AG04449 (cell line): Measurements from ENCODE around the gene C2orf81.

ENCODE experiments used
- CTCF ChIA-PET: fragments of 350-600 bp; formaldehyde crosslinking; extraction: SDS; loops from one replicate; lab custom pipeline; 2021; ENCODE audit warnings: antibody characterized with exemption; lab: Yijun Ruan, JAX
- POLR2A ChIA-PET: fragments of 400-600, 350-600 bp; formaldehyde crosslinking; extraction: SDS; loops from one replicate; lab custom pipeline; 2020; ENCODE audit warnings: antibody characterized with exemption, inconsistent platforms; lab: Yijun Ruan, JAX
- DNase-seq: peaks from one replicate; pipeline ENCODE4 v3.0.0-alpha.2; 2010; ENCODE audit warnings: low read depth, low spot score
- H3K4me3 ChIP-seq: 2 replicates; pipeline ENCODE4 v1.5.1; 2011; ENCODE audit warnings: low read depth, mild to moderate bottlenecking, control low read depth, low read length
- TF ChIP-seq, protein P1 (sequence below): IDR thresholded peaks from one replicate; pipeline ENCODE4 v1.5.1; 2011; ENCODE audit warnings: mild to moderate bottlenecking, moderate library complexity, low read length, control low read depth, inconsistent platforms; ENCODE audit not compliant: insufficient read depth; ENCODE audit errors: missing control alignments

Gene C2orf81

DNA sequence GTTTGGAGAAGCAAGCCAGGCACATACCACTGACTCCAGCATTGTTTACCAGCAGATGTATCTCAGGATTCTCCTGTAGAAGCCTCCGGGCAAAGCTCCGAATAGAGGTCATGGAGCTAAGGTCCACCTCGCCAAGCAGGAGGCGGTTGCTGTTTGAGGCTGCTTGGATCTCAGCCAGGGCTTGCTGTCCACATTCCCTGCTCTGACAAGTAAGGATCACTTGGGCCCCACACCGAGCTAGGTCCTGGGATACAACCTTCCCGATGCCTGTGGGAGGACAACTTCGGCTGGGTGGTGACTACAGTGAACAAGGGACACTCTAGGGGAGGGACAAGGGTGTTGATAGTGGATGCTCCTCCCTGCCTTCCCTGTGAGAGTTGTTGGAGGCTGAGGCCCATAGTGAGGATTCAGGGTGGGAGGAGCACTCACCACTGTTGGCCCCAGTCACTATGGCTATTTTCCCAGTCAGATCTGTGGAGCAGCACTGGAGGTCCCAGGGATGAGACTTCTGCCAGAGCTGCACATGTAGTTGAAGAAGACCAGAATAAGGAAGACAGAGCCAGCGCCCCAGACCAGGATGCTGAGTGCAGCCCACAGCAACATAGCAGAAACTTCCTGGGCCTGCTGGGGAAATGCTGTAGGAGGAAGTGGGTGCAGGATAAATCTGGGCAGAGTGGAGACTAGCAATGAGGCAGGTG, 8.3 kb downstream of the C2orf81 start:
- no peak overlapping the region for H3K4me3 ChIP-seq
- TF ChIP-seq, protein P1, sequence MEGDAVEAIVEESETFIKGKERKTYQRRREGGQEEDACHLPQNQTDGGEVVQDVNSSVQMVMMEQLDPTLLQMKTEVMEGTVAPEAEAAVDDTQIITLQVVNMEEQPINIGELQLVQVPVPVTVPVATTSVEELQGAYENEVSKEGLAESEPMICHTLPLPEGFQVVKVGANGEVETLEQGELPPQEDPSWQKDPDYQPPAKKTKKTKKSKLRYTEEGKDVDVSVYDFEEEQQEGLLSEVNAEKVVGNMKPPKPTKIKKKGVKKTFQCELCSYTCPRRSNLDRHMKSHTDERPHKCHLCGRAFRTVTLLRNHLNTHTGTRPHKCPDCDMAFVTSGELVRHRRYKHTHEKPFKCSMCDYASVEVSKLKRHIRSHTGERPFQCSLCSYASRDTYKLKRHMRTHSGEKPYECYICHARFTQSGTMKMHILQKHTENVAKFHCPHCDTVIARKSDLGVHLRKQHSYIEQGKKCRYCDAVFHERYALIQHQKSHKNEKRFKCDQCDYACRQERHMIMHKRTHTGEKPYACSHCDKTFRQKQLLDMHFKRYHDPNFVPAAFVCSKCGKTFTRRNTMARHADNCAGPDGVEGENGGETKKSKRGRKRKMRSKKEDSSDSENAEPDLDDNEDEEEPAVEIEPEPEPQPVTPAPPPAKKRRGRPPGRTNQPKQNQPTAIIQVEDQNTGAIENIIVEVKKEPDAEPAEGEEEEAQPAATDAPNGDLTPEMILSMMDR: no peak
- ChIA-PET CTCF (interaction anchor here (0.8 to 2.4 kb wide), 4 partner anchors 8 to 22 kb away, joined by 3 to 12 read pairs (median 6); partner anchors contain the start of genes C2orf81 and WDR54), POLR2A (no interaction called here)
- DNase-seq: no peak

DNA sequence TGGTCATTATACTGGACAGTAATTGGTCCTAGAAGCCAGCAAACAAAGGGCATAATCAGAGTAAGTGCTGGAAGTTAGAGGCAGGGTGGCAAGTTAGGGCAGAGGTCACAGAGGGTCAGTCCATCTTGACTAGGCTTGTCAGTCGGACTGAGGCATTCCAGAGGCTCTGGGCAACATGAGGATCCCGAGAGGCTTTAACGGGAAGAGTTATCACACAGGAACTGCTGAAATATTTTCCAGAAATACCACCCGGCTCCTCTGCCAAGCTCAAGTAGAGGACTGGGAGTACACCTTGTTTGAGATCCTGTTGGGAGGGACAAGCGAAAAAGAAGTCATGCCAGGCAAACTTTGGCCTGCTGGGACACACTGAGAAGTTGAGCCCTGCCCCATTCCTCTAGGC, 13.7 kb downstream of the C2orf81 start:
- DNase-seq: no peak
- TF ChIP-seq, protein P1: no peak
- ChIA-PET CTCF (interaction anchor here (0.9 to 1.6 kb wide), 5 partner anchors 9 to 158 kb away, joined by 3 to 4 read pairs (median 3); no protein-coding TSS in a partner anchor), POLR2A (no interaction called here)
- H3K4me3 ChIP-seq: no peak overlapping the region

DNA sequence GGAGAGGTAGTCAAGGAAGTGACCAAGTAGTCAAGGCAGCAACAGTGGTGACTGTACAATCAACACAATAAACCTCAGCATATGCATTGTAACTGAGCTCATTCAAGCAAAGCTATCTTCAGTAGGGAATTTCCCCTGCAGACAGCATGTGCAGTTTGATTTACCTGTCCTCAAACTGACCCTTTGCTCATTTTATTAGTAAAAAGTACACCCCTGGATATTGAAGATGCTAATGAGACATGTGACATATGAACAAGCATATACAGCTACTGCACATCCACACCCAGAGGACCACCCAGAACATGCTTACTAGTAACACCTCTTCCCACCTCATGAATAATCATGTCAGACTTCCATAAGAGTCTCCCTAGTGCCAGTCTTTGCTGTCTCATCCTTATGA, 15.4 kb downstream of the C2orf81 start:
- CTCF ChIA-PET: no interaction called here
- TF ChIP-seq, protein P1: no peak
- DNase-seq: no peak
- no peak overlapping the region for H3K4me3 ChIP-seq
- POLR2A ChIA-PET: no interaction called here

DNA sequence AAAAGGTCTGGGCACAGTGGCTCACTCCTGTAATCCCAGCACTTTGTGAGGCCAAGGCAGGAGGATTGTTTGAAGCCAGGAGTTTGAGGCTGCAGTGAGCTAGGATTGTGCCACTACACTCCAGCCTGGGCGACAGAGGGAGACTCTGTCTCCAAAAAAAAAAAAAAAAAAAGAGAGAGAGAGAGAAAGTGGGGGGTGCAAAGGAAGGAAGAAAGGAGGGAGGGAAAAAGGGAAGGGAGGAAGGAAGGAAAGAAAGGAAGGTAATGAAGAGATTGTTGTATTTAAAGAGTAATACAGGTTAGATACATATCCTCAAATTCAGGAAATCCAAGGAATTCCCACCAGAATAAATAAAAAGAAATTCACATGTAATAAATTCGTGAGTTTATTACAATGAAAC, 19.5 kb downstream of the C2orf81 start:
- TF ChIP-seq, protein P1: no peak
- DNase-seq: no peak
- no peak overlapping the region for H3K4me3 ChIP-seq
- POLR2A ChIA-PET: interaction anchor here (0.6 kb wide), 1 partner anchor 53 kb away, joined by 3 read pairs; the partner anchor contains the start of gene INO80B
- CTCF ChIA-PET: interaction anchor here (0.9 to 4.0 kb wide), 5 partner anchors 11 to 152 kb away, joined by 3 to 62 read pairs (median 22); no protein-coding TSS in a partner anchor

DNA sequence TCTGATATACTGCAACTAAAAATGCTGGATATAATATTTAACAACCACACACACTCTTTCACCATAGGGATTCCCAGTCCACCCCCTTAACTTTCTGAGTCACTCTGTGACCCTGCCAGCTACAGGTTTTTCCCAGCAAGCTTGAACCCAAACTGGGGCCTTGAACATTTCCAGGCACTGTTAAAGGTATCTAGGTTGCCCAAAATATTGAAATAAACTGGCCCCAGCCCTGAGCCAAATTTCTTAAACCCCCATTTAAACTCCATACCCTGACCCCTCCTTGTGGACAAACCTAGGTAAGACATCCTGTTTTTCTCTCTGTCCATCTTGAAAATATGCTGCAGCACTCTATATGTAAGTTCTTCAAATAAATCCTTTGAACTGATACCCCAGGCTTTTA, 21.6 kb downstream of the C2orf81 start:
- DNase-seq: no peak
- ChIA-PET POLR2A (no interaction called here), CTCF (interaction anchor here (0.6 to 4.0 kb wide), 8 partner anchors 9 to 576 kb away, joined by 3 to 62 read pairs (median 4); partner anchors contain the start of gene C2orf81)
- TF ChIP-seq, protein P1: peak; percentile 8
- H3K4me3 ChIP-seq: no peak overlapping the region

DNA sequence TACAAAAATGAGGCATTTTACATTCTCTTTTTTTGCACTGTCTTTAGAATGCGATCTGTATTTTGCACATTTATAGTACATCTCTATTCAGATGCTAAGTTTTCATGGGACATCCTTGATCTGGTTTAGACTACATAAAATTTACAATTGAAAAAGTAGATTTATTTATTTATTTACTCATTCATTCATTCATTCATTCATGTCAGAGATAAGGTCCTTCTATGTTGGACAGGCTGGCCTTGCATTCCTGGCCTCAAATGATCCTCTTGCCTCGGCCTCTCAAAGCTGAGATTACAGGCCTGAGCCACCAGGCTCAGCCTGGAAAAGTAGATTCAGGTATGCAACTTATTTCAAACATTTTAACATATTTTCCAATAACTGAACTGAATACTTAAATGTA, 25.3 kb downstream of the C2orf81 start:
- ChIA-PET POLR2A (no interaction called here), CTCF (interaction anchor here (1.6 to 1.7 kb wide), 2 partner anchors 11 to 147 kb away, joined by 3 to 4 read pairs; no protein-coding TSS in a partner anchor)
- DNase-seq: no peak
- TF ChIP-seq, protein P1: no peak
- H3K4me3 ChIP-seq: no peak overlapping the region
